ENCODE data around the gene NEK6.

Gene NEK6

GRCh38 chr9:124279531-124280175, 21.9 kb downstream of the NEK6 start:
- DNase-seq (ENCODE audit: low read depth): no peak

- DNase-seq (ENCODE audit: low read depth): no peak
Observed at GRCh38 chr9:124280176-124280691, 22.5 kb downstream of the NEK6 start.

GRCh38 chr9:124281931-124282371, 24.2 kb downstream of the NEK6 start:
- DNase-seq (ENCODE audit: low read depth): no peak

- DNase-seq (ENCODE audit: low read depth): no peak
Observed at GRCh38 chr9:124282442-124283227, 24.9 kb downstream of the NEK6 start.

GRCh38 chr9:124283228-124283814, 25.6 kb downstream of the NEK6 start:
- no peak for DNase-seq (ENCODE audit: low read depth)

- DNase-seq (ENCODE audit: low read depth): no peak
Observed at GRCh38 chr9:124284237-124284831, 26.6 kb downstream of the NEK6 start.

GRCh38 chr9:124284940-124285441, 27.2 kb downstream of the NEK6 start:
- no peak for DNase-seq (ENCODE audit: low read depth)

GRCh38 chr9:124285490-124285889, 27.7 kb downstream of the NEK6 start:
- no peak for DNase-seq (ENCODE audit: low read depth)

- DNase-seq (ENCODE audit: low read depth): peak; percentile 26
Observed at GRCh38 chr9:124285903-124286291, 28.1 kb downstream of the NEK6 start.

- peak; percentile 36 for DNase-seq (ENCODE audit: low read depth)
Observed at GRCh38 chr9:124286292-124286931, 28.7 kb downstream of the NEK6 start.

GRCh38 chr9:124290053-124290591, 32.4 kb downstream of the NEK6 start:
- DNase-seq (ENCODE audit: low read depth): no peak

GRCh38 chr9:124290743-124291554, 33.2 kb downstream of the NEK6 start:
- no peak for DNase-seq (ENCODE audit: low read depth)

GRCh38 chr9:124291801-124292396, 34.1 kb downstream of the NEK6 start:
- DNase-seq (ENCODE audit: low read depth): peak; percentile 1

GRCh38 chr9:124292696-124293593, 35.2 kb downstream of the NEK6 start:
- no peak for DNase-seq (ENCODE audit: low read depth)

GRCh38 chr9:124293718-124294506, 36.2 kb downstream of the NEK6 start:
- no peak for DNase-seq (ENCODE audit: low read depth)

GRCh38 chr9:124295159-124295794, 37.5 kb downstream of the NEK6 start:
- no peak for DNase-seq (ENCODE audit: low read depth)

- DNase-seq (ENCODE audit: low read depth): no peak
Observed at GRCh38 chr9:124296094-124296493, 38.3 kb downstream of the NEK6 start.
